Hematopoietic multipotent progenitor cell treated with erythropoietin and hydrocortisone succinate and interleukin-3 and kit ligand, for 15 days (in vitro differentiated cells): ENCODE data around the gene RAB3B.

Source experiments
- DNase-seq: peaks from one replicate; pipeline ENCODE4 v3.0.0-alpha.2; 2015; ENCODE audit warnings: low spot score

RAB3B gene

GRCh38 chr1:51956528-51957509 lies 33.7 kb downstream of the RAB3B start:
- no peak for DNase-seq

- DNase-seq = no peak
Measured at GRCh38 chr1:51955797-51956527, 34.5 kb downstream of the RAB3B start.

- DNase-seq = no peak
Measured at GRCh38 chr1:51954783-51955182, 35.7 kb downstream of the RAB3B start.

DNA sequence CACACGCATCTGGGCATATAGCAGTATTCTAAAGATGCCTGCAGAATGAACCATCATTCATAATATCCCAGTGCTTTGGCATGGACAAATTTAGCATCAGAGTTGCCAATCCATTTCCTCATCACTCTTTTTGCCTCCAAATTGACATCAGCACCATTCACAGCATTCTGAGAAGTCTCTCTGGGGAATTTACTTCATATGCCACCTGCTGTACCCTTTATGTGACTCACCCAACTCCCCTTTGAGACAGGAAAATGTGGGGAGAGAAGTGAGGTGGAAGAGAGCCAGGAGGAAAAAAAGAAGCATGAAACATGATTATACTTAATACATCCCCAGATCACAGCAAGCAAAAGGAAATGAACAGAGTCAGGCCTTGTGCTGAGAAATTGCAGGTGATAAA lies 37.4 kb downstream of the RAB3B start:
- no peak for DNase-seq

DNA sequence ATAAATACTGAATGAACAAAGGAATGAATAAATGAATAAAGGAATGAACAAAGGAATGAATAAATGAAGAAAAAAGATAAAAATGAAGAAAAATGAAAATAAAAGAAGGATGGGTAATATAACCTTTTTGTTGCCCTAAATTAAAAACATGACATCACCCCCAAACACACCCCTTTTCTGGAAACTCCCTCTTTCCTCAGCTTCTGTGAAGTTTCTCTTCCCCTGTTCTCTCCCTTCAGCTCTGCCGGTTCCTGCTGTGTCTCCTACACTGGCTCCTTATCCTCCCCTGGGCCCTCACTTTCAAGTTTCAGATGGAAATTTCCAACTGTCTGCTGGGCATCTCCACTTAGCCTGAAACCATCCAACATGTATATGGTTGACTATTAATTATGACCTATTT lies 37.9 kb downstream of the RAB3B start:
- DNase-seq = no peak

- DNase-seq = no peak
Measured at GRCh38 chr1:51950701-51951100, 39.8 kb downstream of the RAB3B start.

- no peak for DNase-seq
Measured at GRCh38 chr1:51949014-51949702, 41.3 kb downstream of the RAB3B start.

- no peak for DNase-seq
Measured at GRCh38 chr1:51948491-51948915, 42.0 kb downstream of the RAB3B start.

- DNase-seq = no peak
Measured at GRCh38 chr1:51946300-51946699, 44.2 kb downstream of the RAB3B start.

DNA sequence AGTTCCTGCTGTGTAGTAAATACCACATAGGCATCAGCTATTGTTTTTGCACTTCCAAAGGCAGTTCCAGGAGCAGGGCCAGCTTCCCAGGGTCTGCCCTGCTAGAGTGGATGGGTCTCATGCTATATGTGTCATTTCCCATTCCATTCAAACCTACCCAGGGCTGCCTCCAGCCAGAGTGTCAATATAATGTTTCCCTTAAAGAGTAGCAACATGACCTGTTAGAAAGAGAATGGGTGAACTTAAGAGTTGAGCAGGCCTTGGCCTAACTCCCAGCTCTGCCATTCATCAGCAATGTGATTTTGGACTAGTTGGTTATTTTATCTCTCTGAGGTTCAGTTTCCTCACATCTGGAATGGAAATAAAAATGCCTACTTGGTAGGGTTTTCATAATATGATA lies 44.9 kb downstream of the RAB3B start:
- DNase-seq = no peak

- DNase-seq = no peak
Measured at GRCh38 chr1:51942281-51942680, 48.2 kb downstream of the RAB3B start.

DNA sequence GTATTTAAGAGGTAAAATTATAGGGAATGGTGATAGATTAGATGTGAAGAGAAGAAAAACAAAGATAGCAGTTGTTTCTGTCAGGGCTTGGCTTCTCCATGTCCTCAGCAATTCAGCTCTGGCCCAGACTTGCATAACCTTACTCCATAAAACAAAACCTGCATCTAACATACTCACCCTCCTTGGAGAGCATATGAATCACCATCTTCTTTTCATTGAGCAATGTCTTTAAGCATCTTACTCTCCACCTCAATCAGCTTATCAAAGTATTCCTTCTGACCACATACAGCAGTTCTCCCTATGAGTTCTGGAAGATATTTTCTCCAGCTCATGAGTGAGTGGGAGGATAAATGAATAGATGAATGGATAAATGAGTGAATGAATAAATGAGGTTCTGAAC lies 49.0 kb downstream of the RAB3B start:
- DNase-seq = no peak

DNA sequence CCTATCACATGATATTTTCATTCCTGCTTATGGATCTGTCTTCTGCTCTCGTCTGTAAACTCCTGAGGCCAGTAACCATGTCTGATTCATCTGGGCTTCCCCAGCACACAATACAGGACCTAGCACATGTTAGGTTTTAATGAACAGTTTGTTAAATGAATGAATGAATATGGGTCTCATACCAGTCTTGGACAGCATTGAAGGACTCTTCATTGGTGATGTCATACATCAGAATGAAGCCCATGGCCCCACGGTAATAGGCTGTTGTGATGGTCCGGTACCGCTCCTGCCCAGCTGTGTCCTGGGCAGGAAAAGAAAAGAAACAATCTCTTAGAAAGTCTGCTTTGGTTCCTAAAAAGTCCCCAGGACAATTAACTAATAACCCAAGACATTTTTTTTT lies 53.4 kb downstream of the RAB3B start:
- DNase-seq = no peak

DNA sequence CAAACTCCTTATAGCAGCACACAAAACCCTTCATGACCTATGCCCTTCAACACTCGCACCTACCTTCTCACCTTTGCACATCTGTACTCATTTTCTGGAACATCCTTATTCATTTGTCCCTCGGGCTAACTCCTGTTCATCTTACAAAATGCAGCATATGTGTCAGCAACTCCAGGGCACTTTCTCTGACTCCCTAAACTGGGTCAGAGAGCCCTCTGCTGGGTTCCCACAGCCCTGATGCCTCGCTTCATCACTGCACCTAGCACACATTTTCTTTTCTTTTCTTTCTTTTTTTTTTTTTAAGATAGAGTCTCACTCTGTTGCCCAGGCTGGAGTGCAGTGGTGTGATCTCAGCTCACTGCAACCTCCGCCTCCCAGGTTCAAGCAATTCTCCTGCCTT lies 54.0 kb downstream of the RAB3B start:
- DNase-seq = no peak

DNA sequence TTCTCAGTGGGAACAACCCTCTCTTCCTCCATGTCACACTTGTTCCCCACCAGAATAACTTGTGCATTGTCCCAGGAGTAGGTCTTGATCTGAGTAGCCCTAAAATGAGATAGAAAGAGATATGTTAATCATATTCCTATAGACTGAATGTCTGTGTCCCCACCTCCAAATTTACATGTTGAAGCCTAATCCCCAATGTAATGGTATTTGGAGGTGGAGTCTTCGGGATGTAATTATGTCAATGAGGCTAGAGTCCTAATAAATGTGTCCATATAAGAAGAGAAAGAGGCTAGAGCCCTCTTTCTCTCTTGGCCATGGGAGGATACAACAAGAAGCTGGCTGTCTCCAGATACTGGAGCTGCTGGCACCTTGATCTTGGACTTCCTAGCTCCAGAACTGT lies 57.2 kb downstream of the RAB3B start:
- no peak for DNase-seq

DNA sequence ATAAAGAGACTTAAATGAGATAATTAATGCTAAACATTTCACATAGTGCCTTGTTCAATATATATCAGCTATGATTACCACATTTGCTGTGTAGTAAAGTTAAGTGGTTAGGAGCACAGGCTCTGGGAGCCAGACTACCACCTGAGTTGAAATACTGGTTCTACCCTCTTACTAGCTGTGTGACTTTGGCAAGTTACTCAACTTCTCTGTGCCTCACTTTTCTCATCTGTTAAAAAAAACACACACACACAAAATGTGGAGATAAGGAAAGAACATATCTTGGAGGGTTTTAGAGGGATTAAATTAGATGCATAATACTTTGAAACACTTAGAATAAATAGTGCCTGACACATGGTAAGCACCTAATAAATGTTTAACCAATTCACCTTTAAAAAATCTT lies 60.2 kb downstream of the RAB3B start:
- no peak for DNase-seq

- no peak for DNase-seq
Measured at GRCh38 chr1:51928896-51929295, 61.6 kb downstream of the RAB3B start.

- DNase-seq = no peak
Measured at GRCh38 chr1:51927029-51927428, 63.5 kb downstream of the RAB3B start.

GRCh38 chr1:51926171-51926812 lies 64.2 kb downstream of the RAB3B start:
- no peak for DNase-seq

DNA sequence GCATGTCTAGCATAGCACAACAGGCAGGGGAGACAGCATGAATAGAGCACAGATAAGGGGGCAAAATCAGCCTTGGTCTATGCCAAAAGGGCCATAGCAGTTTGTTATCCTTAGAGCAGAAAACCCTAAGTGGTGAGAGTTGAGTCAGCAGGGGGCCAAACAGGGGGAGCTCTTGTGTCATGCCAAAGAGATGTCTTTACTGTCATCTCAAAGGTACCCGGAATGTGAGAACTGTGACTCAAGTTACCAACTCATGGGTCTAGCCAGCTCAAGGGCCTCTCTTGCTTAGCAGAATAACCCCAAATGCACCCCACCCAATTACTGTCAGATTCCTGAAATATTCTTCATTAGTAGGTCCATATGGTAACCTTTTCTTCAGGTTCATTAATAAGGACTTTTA lies 66.0 kb downstream of the RAB3B start:
- DNase-seq = no peak

- no peak for DNase-seq
Measured at GRCh38 chr1:51922040-51922439, 68.5 kb downstream of the RAB3B start.

DNA sequence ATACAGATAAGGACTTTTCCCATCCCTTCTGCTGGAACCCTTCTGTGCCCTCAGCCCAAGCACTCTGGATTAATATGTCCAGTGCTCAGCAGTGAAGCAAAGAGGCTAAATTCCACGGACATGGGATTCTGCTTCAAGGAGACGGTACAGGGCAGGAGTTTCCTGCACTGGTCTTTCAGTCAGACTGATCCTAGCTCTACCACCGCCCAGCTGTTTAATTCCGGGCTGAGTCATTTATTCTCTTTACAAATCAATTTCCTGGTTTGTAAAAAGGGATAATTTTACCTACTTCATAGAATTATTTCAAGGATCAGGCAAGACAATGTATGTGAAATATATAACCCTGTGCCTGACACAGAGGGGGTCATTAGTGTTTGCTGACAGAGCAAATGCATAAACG lies 70.4 kb downstream of the RAB3B start:
- DNase-seq = no peak
